ENCODE data around the gene BMP15. TPM values are rescaled to one million over a fixed set of nuclear protein-coding genes. Genes with fewer than 3 reads are reported as not detected.

BMP15 gene
- total RNA-seq, 1 experiment from 2014 or later, result not detected

GRCh38 chrX:50888884-50889283 is 21.7 kb upstream of the BMP15 start:
- H3K4ac ChIP-seq (ENCODE audit: low read depth, low read length), result no peak overlapping the region
- H4K20me1 ChIP-seq (ENCODE audit: control insufficient read depth, insufficient read depth, insufficient read length), result peaks cover 2% of the 10 kb centered on the region
- no peak overlapping the region for H3K18ac ChIP-seq (ENCODE audit: insufficient read length, low read depth, low read length)
- no peak overlapping the region for H4K5ac ChIP-seq (ENCODE audit: insufficient read length, low read depth, low read length)
- H3T11ph ChIP-seq (ENCODE audit: low read length), result no peak overlapping the region
- H3K4me1 ChIP-seq (ENCODE audit: insufficient read depth, low read length), result no peaks in the 10 kb centered on the region
- no peak overlapping the region for H2BK15ac ChIP-seq (ENCODE audit: low read depth, low read length)
- H3K27me3 ChIP-seq (ENCODE audit: insufficient read depth, low read length), result no peaks in the 10 kb centered on the region
- H3K9me3 ChIP-seq (ENCODE audit: control insufficient read depth, low read depth, low read length), result no peaks in the 10 kb centered on the region
- peaks cover 0 to 3% (median 0%) of the 10 kb centered on the region in 3 experiments; a peak in 1 of 7 replicates for H3K36me3 Mint-ChIP-seq (ENCODE audit: insufficient read depth in 1 of 3, low read depth in 3 of 3)
- TF ChIP-seq CTCF (conservative IDR thresholded peaks at IDR 0.05), result no peak
- H3K79me1 ChIP-seq (ENCODE audit: insufficient read depth, low read depth, low read length, poor library complexity, severe bottlenecking), result no peaks in the 10 kb centered on the region
- no peak overlapping the region for H3K9ac ChIP-seq (ENCODE audit: extremely low read depth, insufficient read length, low read length)
- H3K56ac ChIP-seq (ENCODE audit: insufficient read length, low read depth, low read length), result no peak overlapping the region
- peaks cover 73 to 74% of the 10 kb centered on the region in 2 experiments for H3K9me3 Mint-ChIP-seq
- no peak overlapping the region for H3K23ac ChIP-seq (ENCODE audit: insufficient read length, low read depth, low read length)
- no peak overlapping the region for H2BK12ac ChIP-seq (ENCODE audit: insufficient read length, low read depth, low read length)
- DNase-seq, result no peak
- H4K91ac ChIP-seq (ENCODE audit: insufficient read length, low read depth, low read length), result no peak overlapping the region
- H2AK5ac ChIP-seq (ENCODE audit: insufficient read length, low read length), result no peak overlapping the region
- no peaks in the 10 kb centered on the region for H3K27me3 Mint-ChIP-seq (ENCODE audit: low read depth)
- H3K14ac ChIP-seq (ENCODE audit: insufficient read depth, low read length), result no peak overlapping the region
- no peaks in the 10 kb centered on the region for H3K23me2 ChIP-seq (ENCODE audit: insufficient read length, low read depth, low read length, poor library complexity, severe bottlenecking)
- no peak overlapping the region for H3K4me2 ChIP-seq (ENCODE audit: insufficient read depth, insufficient read length, low read length)
- H2BK20ac ChIP-seq (ENCODE audit: low read depth, low read length, poor library complexity, severe bottlenecking), result no peak overlapping the region
- no peaks in the 10 kb centered on the region for H3K79me2 ChIP-seq (ENCODE audit: insufficient read depth, low read length)
- no peaks in the 10 kb centered on the region for H3K4me1 Mint-ChIP-seq
- H3K27ac Mint-ChIP-seq, result no peak overlapping the region; a peak in 1 of 7 replicates
- no peak overlapping the region for H2AFZ ChIP-seq (ENCODE audit: low read length)
- no peak overlapping the region for H2BK120ac ChIP-seq (ENCODE audit: low read depth, low read length, poor library complexity, severe bottlenecking)
- WGBS (ENCODE audit: extremely low coverage, insufficient read length, low lambda C conversion rate), result no CpG with 5 or more reads among the region's 2 CpGs
- H3K27ac ChIP-seq (ENCODE audit: insufficient read length, low read depth, low read length), result no peak overlapping the region
- no peak overlapping the region for H3K4me3 Mint-ChIP-seq
- H2BK5ac ChIP-seq (ENCODE audit: insufficient read length, low read length), result no peak overlapping the region
- no peak overlapping the region for H4K8ac ChIP-seq (replicated peaks; ENCODE audit: insufficient read length, low read depth, low read length)
